Trophoblast cell (in vitro differentiated cells and primary cell): Measurements from ENCODE around the gene KCNIP3.

Experiments
- DNase-seq, 2 donors: peaks; one replicate each; pipeline ENCODE4 v3.0.0-alpha.2; 2016
- H2AFZ ChIP-seq: 2 replicates; pipeline ENCODE4 v1.6.1; 2013; ENCODE audit warnings: low read length, moderate library complexity, mild to moderate bottlenecking; ENCODE audit not compliant: insufficient read depth, poor library complexity
- H2AK5ac ChIP-seq: 2 replicates; pipeline ENCODE4 v1.6.1; 2013; ENCODE audit warnings: mild to moderate bottlenecking, low read length
- H2BK120ac ChIP-seq: 2 replicates; pipeline ENCODE4 v1.6.1; 2013; ENCODE audit warnings: low read length, mild to moderate bottlenecking, moderate library complexity; ENCODE audit not compliant: insufficient read depth, poor library complexity
- H2BK12ac ChIP-seq: 2 replicates; pipeline ENCODE4 v1.6.1; 2013; ENCODE audit warnings: mild to moderate bottlenecking, low read length, moderate library complexity
- H2BK5ac ChIP-seq: 2 replicates; pipeline ENCODE4 v1.6.1; 2013; ENCODE audit warnings: low read length, low read depth, moderate library complexity, mild to moderate bottlenecking; ENCODE audit not compliant: poor library complexity
- H3K14ac ChIP-seq: 2 replicates; pipeline ENCODE4 v1.6.1; 2013; ENCODE audit warnings: mild to moderate bottlenecking, low read length
- H3K18ac ChIP-seq: 2 replicates; pipeline ENCODE4 v1.6.1; 2013; ENCODE audit warnings: mild to moderate bottlenecking, low read length
- H3K23ac ChIP-seq: 2 replicates; pipeline ENCODE4 v1.6.1; 2013; ENCODE audit warnings: low read length
- H3K27ac ChIP-seq: 2 replicates; pipeline ENCODE4 v1.5.1; 2013; ENCODE audit warnings: low read depth, mild to moderate bottlenecking, inconsistent platforms, low read length, moderate library complexity
- H3K27me3 ChIP-seq: 2 replicates; pipeline ENCODE4 v1.6.1; 2013; ENCODE audit warnings: inconsistent platforms, mild to moderate bottlenecking, low read length, moderate library complexity; ENCODE audit not compliant: insufficient read depth
- H3K36me3 ChIP-seq, 2 experiments: 1 replicate in 1 of 2; 2 replicates in 1 of 2; pipeline ENCODE4 v1.6.1; 2013; ENCODE audit warnings: low read length in 2 of 2, mild to moderate bottlenecking in 2 of 2, moderate library complexity in 1 of 2; ENCODE audit not compliant: insufficient read depth in 2 of 2, control insufficient read depth in 1 of 2
- H3K4ac ChIP-seq: 2 replicates; pipeline ENCODE4 v1.6.1; 2013; ENCODE audit warnings: low read depth, mild to moderate bottlenecking, low read length, moderate library complexity
- H3K4me1 ChIP-seq, 2 experiments: 1 replicate in 1 of 2; 2 replicates in 1 of 2; pipeline ENCODE4 v1.6.1; 2013; ENCODE audit warnings: low read length in 2 of 2, mild to moderate bottlenecking in 2 of 2, moderate library complexity in 1 of 2; ENCODE audit not compliant: insufficient read depth in 2 of 2, control insufficient read depth in 1 of 2
- H3K4me2 ChIP-seq: 2 replicates; pipeline ENCODE4 v1.6.1; 2013; ENCODE audit warnings: inconsistent platforms, mild to moderate bottlenecking, low read length, moderate library complexity
- H3K4me3 ChIP-seq: 2 replicates; pipeline ENCODE4 v1.5.1; 2013; ENCODE audit warnings: mild to moderate bottlenecking, low read depth, low read length, inconsistent platforms
- H3K79me1 ChIP-seq: one replicate; pipeline ENCODE4 v1.6.1; 2013; ENCODE audit warnings: low read length
- H3K79me2 ChIP-seq: 2 replicates; pipeline ENCODE4 v1.6.1; 2013; ENCODE audit warnings: low read length, mild to moderate bottlenecking; ENCODE audit not compliant: control insufficient read depth, insufficient read depth, poor library complexity
- H3K9ac ChIP-seq: 2 replicates; pipeline ENCODE4 v1.6.1; 2013; ENCODE audit warnings: mild to moderate bottlenecking, low read length
- H3K9me3 ChIP-seq: 2 replicates; pipeline ENCODE4 v1.6.1; 2013; ENCODE audit warnings: low read depth, mild to moderate bottlenecking, control low read depth, inconsistent platforms, low read length; ENCODE audit not compliant: insufficient read depth
- H4K12ac ChIP-seq: 2 replicates; pipeline ENCODE4 v1.6.1; 2013; ENCODE audit warnings: low read depth, mild to moderate bottlenecking, low read length, moderate library complexity
- H4K8ac ChIP-seq: 2 replicates; pipeline ENCODE4 v1.6.1; 2013; ENCODE audit warnings: low read depth, mild to moderate bottlenecking, low read length, moderate library complexity
- H4K91ac ChIP-seq: one replicate; pipeline ENCODE4 v1.6.1; 2013; ENCODE audit warnings: low read depth, mild to moderate bottlenecking, low read length, moderate library complexity
- WGBS: extraction: QIAGEN DNeasy Blood & Tissue Kit; methylation state at CpG from one replicate; pipeline ENCODE4 v1.1.7; 2013; ENCODE audit warnings: missing lambda C conversion rate; ENCODE audit not compliant: insufficient read length, insufficient coverage; ENCODE audit errors: extremely low coverage; 5-methylcytosine and 5-hydroxymethylcytosine counted together

KCNIP3 gene

DNA sequence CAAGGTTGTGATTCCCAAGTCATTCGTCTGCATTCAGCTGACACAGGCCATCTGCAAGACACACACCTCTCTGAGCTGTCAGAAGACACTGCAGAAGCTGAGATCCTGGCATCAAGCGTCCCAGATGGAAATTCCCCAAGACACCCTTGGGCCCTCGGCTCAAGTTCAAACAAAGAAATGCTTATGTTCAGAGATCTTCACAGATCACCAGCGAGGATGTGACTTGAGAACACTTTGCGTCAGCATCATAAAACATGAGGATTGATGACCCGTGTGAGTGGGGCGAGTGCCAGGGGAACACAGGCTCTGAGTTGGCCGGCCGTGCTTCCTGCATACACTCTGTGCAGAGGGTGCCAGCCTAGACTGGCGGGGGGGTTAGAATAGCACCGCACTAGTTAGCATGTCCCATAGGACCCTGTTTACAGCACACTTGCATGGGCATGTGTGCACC, 36.8 kb downstream of the KCNIP3 start:
- Histone ChIP-seq H2AK5ac (no peak overlapping the region), H3K4ac (no peak overlapping the region), H2AFZ (no peak overlapping the region), H2BK120ac (no peak overlapping the region), H3K27ac (no peak overlapping the region), H3K23ac (no peak overlapping the region), H3K14ac (no peak overlapping the region), H3K18ac (no peak overlapping the region), H3K4me1 (no peaks in the 10 kb centered on the region), H3K4me2 (no peak overlapping the region), H3K9me3 (no peaks in the 10 kb centered on the region), H3K79me1 (no peaks in the 10 kb centered on the region), H3K9ac (no peak overlapping the region), H3K36me3 (no peaks in the 10 kb centered on the region), H4K8ac (no peak overlapping the region), H3K4me3 (peak overlapping the region; percentile 23), H4K12ac (no peak overlapping the region), H4K91ac (no peak overlapping the region), H2BK5ac (no peak overlapping the region), H2BK12ac (no peak overlapping the region), H3K79me2 (no peaks in the 10 kb centered on the region), H3K27me3 (no peaks in the 10 kb centered on the region)
- DNase-seq: no peak
- no CpG with 5 or more reads among the region's 11 CpGs for WGBS

DNA sequence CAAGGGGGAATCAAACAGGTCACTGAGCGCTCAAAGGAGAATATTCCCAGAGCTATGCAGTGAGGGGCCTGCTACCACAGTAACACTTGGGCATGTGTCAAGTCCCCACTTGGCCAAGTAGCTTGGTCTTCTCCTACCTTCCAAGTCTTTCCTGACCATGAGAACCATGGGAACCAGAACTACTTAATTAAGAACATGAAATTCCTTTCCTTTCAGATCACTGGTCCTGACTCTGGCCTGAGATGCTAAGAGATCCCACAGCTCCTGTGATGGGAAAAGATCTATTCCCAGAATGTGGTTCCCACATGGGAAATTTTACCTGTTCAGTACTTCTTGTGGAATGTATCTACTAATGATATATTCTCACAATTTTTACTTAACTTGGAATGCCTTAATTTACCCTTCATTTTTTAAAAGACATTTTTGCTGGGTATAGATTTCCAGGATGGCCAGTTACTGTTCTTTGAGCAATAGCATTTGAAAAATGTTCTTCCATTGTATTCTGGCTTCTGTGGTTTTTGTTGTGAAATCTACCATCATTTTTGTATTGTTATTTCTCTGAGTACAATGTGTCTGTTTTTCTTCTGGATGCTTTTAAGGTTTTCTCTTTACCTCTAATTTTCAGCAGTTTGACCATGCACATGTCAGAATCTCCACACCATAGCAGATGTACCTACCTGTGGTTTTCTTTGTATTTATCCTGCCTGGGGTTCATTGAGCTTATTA, 37.9 kb downstream of the KCNIP3 start:
- Histone ChIP-seq H3K23ac (no peak overlapping the region), H3K4me1 (no peaks in the 10 kb centered on the region), H3K27ac (no peak overlapping the region), H4K91ac (no peak overlapping the region), H2BK12ac (no peak overlapping the region), H3K4me3 (no peak overlapping the region), H3K9ac (no peak overlapping the region), H2BK120ac (no peak overlapping the region), H3K4me2 (no peak overlapping the region), H3K36me3 (no peaks in the 10 kb centered on the region), H2AFZ (no peak overlapping the region), H3K18ac (no peak overlapping the region), H3K79me1 (no peaks in the 10 kb centered on the region), H4K12ac (no peak overlapping the region), H3K14ac (no peak overlapping the region), H3K79me2 (no peaks in the 10 kb centered on the region), H3K27me3 (no peaks in the 10 kb centered on the region), H2AK5ac (no peak overlapping the region), H2BK5ac (no peak overlapping the region), H4K8ac (no peak overlapping the region), H3K9me3 (no peaks in the 10 kb centered on the region), H3K4ac (no peak overlapping the region)
- no CpG with 5 or more reads among the region's 1 CpG for WGBS
- DNase-seq: no peak

DNA sequence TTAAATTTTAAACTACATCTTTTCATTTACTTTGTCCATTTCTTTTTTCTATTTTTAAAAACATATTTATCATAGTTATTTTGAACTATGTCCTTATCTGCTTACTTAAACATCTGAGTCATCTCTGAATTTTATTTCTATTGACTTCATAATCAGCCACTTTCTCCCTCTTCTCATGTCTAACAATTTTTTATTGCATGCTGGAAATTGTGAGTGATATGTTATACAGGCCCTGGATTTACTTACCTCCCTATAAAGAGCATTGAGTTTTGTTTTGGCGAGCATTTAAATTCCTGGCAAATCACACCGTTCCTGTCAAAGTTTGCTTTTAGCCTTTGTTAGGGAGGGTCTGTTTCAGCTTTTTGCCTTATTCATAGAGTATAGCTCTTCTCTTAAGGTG, 39.3 kb downstream of the KCNIP3 start:
- no peak overlapping the region for H3K27ac ChIP-seq
- no peak overlapping the region for H4K91ac ChIP-seq
- H2AK5ac ChIP-seq: no peak overlapping the region
- H3K23ac ChIP-seq: no peak overlapping the region
- H4K12ac ChIP-seq: no peak overlapping the region
- no peak overlapping the region for H2BK120ac ChIP-seq
- H3K4me1 ChIP-seq: no peaks in the 10 kb centered on the region
- no peaks in the 10 kb centered on the region for H3K36me3 ChIP-seq
- no peak for DNase-seq
- no peak overlapping the region for H3K4me2 ChIP-seq
- H3K4ac ChIP-seq: no peak overlapping the region
- H3K9ac ChIP-seq: no peak overlapping the region
- no peaks in the 10 kb centered on the region for H3K79me1 ChIP-seq
- no peak overlapping the region for H2BK12ac ChIP-seq
- no peaks in the 10 kb centered on the region for H3K9me3 ChIP-seq
- H3K18ac ChIP-seq: no peak overlapping the region
- H3K14ac ChIP-seq: no peak overlapping the region
- H3K4me3 ChIP-seq: no peak overlapping the region
- no peak overlapping the region for H4K8ac ChIP-seq
- no peaks in the 10 kb centered on the region for H3K27me3 ChIP-seq
- H3K79me2 ChIP-seq: no peaks in the 10 kb centered on the region
- no CpG with 5 or more reads among the region's 2 CpGs for WGBS
- no peak overlapping the region for H2AFZ ChIP-seq
- no peak overlapping the region for H2BK5ac ChIP-seq

DNA sequence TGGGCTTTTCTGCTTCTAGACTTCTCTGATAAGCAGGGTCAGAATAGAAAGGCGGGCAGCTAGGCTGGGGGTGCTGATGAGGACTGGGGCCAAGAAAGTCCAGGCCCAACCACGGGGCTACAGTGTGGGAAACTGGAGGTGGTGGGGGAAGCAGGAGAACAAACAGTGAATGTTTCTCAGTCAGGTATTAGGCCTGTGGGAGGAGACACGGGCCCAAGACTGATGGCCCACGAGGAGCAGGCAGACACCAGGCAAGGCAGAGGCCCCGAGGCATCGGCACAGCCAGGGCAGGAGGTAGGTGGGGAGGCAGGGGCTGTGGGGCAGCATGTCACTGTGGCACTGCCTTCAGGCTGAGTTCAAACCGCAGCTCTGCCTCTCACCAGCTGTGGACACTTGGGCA, 40.7 kb downstream of the KCNIP3 start:
- Histone ChIP-seq H2AK5ac (no peak overlapping the region), H2BK12ac (no peak overlapping the region), H3K9ac (no peak overlapping the region), H3K4me1 (no peaks in the 10 kb centered on the region), H3K79me2 (no peaks in the 10 kb centered on the region), H3K4me3 (no peak overlapping the region), H3K23ac (no peak overlapping the region), H3K4ac (no peak overlapping the region), H3K36me3 (no peaks in the 10 kb centered on the region), H3K9me3 (no peaks in the 10 kb centered on the region), H4K12ac (no peak overlapping the region), H2AFZ (no peak overlapping the region), H4K91ac (no peak overlapping the region), H3K27ac (no peak overlapping the region), H4K8ac (no peak overlapping the region), H3K14ac (no peak overlapping the region), H2BK120ac (no peak overlapping the region), H3K18ac (no peak overlapping the region), H2BK5ac (no peak overlapping the region), H3K79me1 (no peaks in the 10 kb centered on the region), H3K27me3 (no peaks in the 10 kb centered on the region), H3K4me2 (no peak overlapping the region)
- no CpG with 5 or more reads among the region's 7 CpGs for WGBS
- DNase-seq: no peak
